ENCODE data around the gene IKBKG. TPM values are rescaled to one million over a fixed set of nuclear protein-coding genes. Genes with fewer than 3 reads are reported as not detected.

The IKBKG gene
- total and polyA plus RNA-seq, 9 donors: 1.5 to 28.6 (median 16.1) TPM

Small RNA genes within 50 kb of the gene (small RNA-seq; reads per million reads assigned to genes)
- not detected for gene AC244090.1

Other genes with a start within 250 kb of the IKBKG start
- 1,000 to 10,000 TPM in 4 of 7 donors, 100 to 1,000 TPM in 3; 327 to 2,249 (median 1,321) TPM for gene FLNA, start 173.0 kb upstream of the IKBKG start, total RNA-seq
- gene FLNA, start 173.0 kb upstream of the IKBKG start, polyA plus RNA-seq: 100 to 1,000 TPM; 378 to 647 TPM
- 100 to 1,000 TPM in 5 of 7 donors, 10 to 100 TPM in 2; 40.5 to 158 (median 107) TPM for gene EMD, start 168.3 kb upstream of the IKBKG start, total RNA-seq
- gene EMD, start 168.3 kb upstream of the IKBKG start, polyA plus RNA-seq: 100 to 1,000 TPM in 1 of 2 donors, 10 to 100 TPM in 1; 55.1 to 146 TPM
- gene RPL10, start 149.2 kb upstream of the IKBKG start, total RNA-seq: over 10,000 TPM in 1 of 7 donors, 1,000 to 10,000 TPM in 6; 6,380 to 12,508 (median 7,126) TPM
- gene RPL10, start 149.2 kb upstream of the IKBKG start, polyA plus RNA-seq: over 10,000 TPM in 1 of 2 donors, 1,000 to 10,000 TPM in 1; 4,233 to 12,949 TPM
- 10 to 100 TPM; 11.9 to 21.4 (median 18.1) TPM for gene DNASE1L1, start 138.4 kb upstream of the IKBKG start, total RNA-seq
- gene DNASE1L1, start 138.4 kb upstream of the IKBKG start, polyA plus RNA-seq: 10 to 100 TPM; 13.0 to 16.1 TPM
- 10 to 100 TPM; 31.3 to 62.1 (median 37.9) TPM for gene TAFAZZIN, start 136.1 kb upstream of the IKBKG start, total RNA-seq
- gene TAFAZZIN, start 136.1 kb upstream of the IKBKG start, polyA plus RNA-seq: 10 to 100 TPM in 1 of 2 donors, 1 to 10 TPM in 1; 7.9 to 33.1 TPM
- gene ATP6AP1, start 118.9 kb upstream of the IKBKG start, total RNA-seq: 10 to 100 TPM; 29.6 to 75.9 (median 58.1) TPM
- 10 to 100 TPM; 75.2 to 77.8 TPM for gene ATP6AP1, start 118.9 kb upstream of the IKBKG start, polyA plus RNA-seq
- gene GDI1, start 110.5 kb upstream of the IKBKG start, total RNA-seq: 100 to 1,000 TPM in 5 of 7 donors, 10 to 100 TPM in 2; 72.8 to 188 (median 139) TPM
- gene GDI1, start 110.5 kb upstream of the IKBKG start, polyA plus RNA-seq: 100 to 1,000 TPM; 113 to 116 TPM
- gene FAM50A, start 103.5 kb upstream of the IKBKG start, total RNA-seq: 10 to 100 TPM; 21.3 to 48.9 (median 34.3) TPM
- gene FAM50A, start 103.5 kb upstream of the IKBKG start, polyA plus RNA-seq: 10 to 100 TPM; 41.4 to 42.8 TPM
- gene PLXNA3, start 89.3 kb upstream of the IKBKG start, total RNA-seq: 100 to 1,000 TPM in 1 of 7 donors, 10 to 100 TPM in 5, 1 to 10 TPM in 1; 9.5 to 118 (median 50.9) TPM
- gene PLXNA3, start 89.3 kb upstream of the IKBKG start, polyA plus RNA-seq: 10 to 100 TPM; 11.0 to 17.0 TPM
- gene LAGE3, start 68.3 kb upstream of the IKBKG start, total RNA-seq: 10 to 100 TPM; 19.4 to 39.3 (median 23.2) TPM
- gene LAGE3, start 68.3 kb upstream of the IKBKG start, polyA plus RNA-seq: 10 to 100 TPM in 1 of 2 donors, 1 to 10 TPM in 1; 2.7 to 19.5 TPM
- gene UBL4A, start 61.0 kb upstream of the IKBKG start, total RNA-seq: 10 to 100 TPM; 17.2 to 35.5 (median 29.3) TPM
- 10 to 100 TPM; 14.6 to 21.6 TPM for gene UBL4A, start 61.0 kb upstream of the IKBKG start, polyA plus RNA-seq
- gene SLC10A3, start 57.0 kb upstream of the IKBKG start, total RNA-seq: 10 to 100 TPM; 19.6 to 49.8 (median 42.3) TPM
- 10 to 100 TPM in 1 of 2 donors, 1 to 10 TPM in 1; 5.5 to 35.1 TPM for gene SLC10A3, start 57.0 kb upstream of the IKBKG start, polyA plus RNA-seq
- 10 to 100 TPM; 34.6 to 76.8 (median 62.9) TPM for gene FAM3A, start 31.4 kb upstream of the IKBKG start, total RNA-seq
- gene FAM3A, start 31.4 kb upstream of the IKBKG start, polyA plus RNA-seq: 10 to 100 TPM in 1 of 2 donors, 1 to 10 TPM in 1; 3.6 to 81.6 TPM
- gene G6PD, start 774 bp upstream of the IKBKG start, total RNA-seq: 100 to 1,000 TPM in 1 of 7 donors, 10 to 100 TPM in 6; 18.0 to 115 (median 57.5) TPM
- 10 to 100 TPM; 19.0 to 26.3 TPM for gene G6PD, start 774 bp upstream of the IKBKG start, polyA plus RNA-seq
- gene CTAG1A, start 37.5 kb downstream of the IKBKG start, total RNA-seq: under 1 TPM in 1 of 7 donors, not detected in 6; 0.35 TPM
- gene CTAG1A, start 37.5 kb downstream of the IKBKG start, polyA plus RNA-seq: under 1 TPM in 1 of 2 donors, not detected in 1; 0.12 TPM
- not detected for gene CTAG1B, start 71.7 kb downstream of the IKBKG start, total RNA-seq
- under 1 TPM in 1 of 2 donors, not detected in 1; 0.15 TPM for gene CTAG1B, start 71.7 kb downstream of the IKBKG start, polyA plus RNA-seq
- 1 to 10 TPM in 1 of 7 donors, not detected in 6; 4.2 TPM for gene CTAG2, start 106.0 kb downstream of the IKBKG start, total RNA-seq
- 1 to 10 TPM; 1.0 to 6.8 TPM for gene CTAG2, start 106.0 kb downstream of the IKBKG start, polyA plus RNA-seq
- 1 to 10 TPM in 5 of 7 donors, under 1 TPM in 2; 0.68 to 2.7 (median 1.1) TPM for gene GAB3, start 203.5 kb downstream of the IKBKG start, total RNA-seq
- gene GAB3, start 203.5 kb downstream of the IKBKG start, polyA plus RNA-seq: 1 to 10 TPM in 1 of 2 donors, under 1 TPM in 1; 0.96 to 4.0 TPM
- 10 to 100 TPM; 17.0 to 51.8 (median 34.4) TPM for gene DKC1, start 215.2 kb downstream of the IKBKG start, total RNA-seq
- gene DKC1, start 215.2 kb downstream of the IKBKG start, polyA plus RNA-seq: 10 to 100 TPM; 25.9 to 60.6 TPM

Data from ovary (tissue), 9 donors.